GM19328 (cell line): ENCODE data around the gene GNAI3.

ENCODE experiments used
- ATAC-seq: cut with Tn5 transposase; IDR thresholded peaks from one replicate; pipeline ENCODE4 v1.9.1; 2021; ENCODE audit warnings: mild to moderate bottlenecking, moderate library complexity; ENCODE audit not compliant: unreplicated experiment

The GNAI3 gene

DNA sequence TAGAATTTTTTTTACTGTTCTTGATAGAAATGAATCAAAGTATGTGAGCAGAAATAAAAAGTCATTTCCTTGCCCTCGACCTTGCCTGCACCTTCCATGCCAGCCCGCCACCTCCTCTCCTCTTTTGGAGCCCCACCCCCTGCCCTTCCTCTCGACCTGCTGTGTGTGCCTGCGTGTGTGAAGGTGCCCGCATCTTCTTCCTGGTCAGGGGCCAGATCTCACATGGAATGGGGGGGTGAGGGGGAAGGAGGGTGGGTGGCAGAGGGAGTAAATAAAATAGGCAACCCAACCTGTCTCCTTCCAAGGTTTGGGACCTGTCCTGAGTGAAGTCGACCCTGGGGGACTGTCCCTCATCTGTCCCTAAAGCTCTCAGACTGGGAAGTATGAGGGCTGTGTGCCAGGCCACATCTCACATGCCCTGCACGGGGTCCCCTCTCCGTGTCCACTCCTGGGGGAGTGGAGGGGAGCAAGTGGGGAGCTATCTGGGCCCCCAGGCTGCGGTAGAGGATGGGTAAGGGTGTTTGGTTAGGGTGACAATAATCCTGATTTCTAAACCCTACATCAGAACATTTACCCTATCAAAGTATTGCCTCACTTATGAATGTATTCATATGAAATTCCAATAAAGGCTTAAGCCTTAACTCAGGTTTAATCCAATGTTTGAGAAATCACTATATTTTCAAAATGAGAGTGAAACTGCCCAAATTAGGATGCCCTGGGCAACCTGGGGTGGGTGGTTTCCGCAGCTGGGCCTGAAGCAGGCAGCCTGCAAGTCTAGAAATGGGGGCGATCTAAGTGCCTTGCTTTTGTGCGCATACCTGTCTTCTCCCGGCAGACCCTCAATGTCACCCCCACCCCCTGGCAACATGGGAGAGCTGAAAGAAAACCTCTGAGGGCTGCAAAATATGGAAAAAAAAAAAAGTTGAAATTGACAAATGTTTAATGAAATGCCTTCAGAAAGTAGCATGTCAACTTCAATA lies 86.6 kb downstream of the GNAI3 start:
- no peak for ATAC-seq

DNA sequence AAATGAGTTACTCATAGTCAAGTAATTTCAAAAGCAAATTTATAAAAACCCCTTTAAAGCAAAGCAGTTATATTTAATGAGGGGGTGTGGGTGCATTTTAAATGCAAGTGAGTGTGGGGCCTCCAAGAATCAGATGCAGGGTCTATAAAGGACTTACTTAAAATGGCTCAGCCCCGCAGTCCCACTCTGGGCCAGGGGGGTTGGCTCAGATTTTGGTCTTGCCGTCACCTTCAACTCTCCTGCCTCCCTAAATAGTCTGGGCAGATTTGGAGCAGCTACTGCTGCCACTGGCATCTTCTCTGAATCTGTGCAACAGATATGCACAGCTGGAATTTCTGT lies 87.4 kb downstream of the GNAI3 start:
- no peak for ATAC-seq

DNA sequence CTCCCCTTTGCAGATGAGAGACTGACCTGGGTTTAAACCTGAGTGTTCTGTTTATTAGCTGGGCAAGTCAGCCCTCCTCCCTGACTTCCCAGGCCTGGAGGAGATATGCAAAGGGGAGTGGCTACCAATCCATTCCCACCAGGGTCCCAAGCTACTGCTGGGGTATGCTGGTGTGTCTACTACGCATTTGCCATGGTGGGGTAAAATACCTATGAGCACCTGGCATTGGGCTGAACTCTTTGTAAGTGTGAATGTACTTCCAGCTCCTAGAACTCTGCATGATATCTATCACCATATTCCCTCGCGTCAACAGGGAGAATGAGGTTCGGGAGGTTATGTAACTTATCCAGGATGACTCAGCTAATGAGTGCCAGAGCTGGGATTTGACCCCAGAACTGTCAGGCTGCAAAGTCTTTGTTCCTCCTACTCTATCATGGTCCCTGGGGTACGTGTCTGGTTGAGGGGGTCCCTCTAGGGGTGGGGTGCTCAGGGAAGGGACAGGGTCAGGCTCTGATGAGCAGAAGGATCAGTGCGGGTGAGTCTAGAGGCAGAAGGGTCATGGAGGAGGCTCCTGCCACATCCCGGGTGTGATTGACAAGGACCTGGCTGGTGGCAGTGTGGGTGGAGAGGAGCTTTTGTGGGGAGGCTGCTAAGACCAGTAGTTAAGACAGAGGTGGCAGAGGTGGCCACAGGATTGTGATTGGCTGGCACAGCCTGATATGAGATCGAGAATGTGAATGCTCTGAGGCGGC lies 88.0 kb downstream of the GNAI3 start:
- no peak for ATAC-seq

DNA sequence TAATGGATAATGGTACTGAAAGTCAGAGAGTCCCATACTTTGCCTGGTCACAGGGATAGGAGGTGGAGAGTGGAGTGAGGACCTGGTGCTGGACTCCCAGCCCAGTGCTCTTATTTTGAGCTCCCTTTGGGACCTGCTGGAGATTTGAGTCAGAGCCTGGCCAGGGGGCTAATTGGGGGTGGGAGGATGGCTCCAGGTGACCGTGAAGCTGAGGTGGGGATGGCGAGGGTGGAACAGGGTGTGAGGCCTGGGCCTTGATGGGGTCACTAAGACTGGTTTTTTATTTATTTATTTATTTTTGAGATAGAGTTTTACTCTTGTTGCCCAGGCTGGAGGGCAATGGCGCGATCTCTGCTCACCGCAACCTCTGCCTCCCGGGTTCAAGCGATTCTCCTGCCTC lies 89.0 kb downstream of the GNAI3 start:
- ATAC-seq, result no peak

DNA sequence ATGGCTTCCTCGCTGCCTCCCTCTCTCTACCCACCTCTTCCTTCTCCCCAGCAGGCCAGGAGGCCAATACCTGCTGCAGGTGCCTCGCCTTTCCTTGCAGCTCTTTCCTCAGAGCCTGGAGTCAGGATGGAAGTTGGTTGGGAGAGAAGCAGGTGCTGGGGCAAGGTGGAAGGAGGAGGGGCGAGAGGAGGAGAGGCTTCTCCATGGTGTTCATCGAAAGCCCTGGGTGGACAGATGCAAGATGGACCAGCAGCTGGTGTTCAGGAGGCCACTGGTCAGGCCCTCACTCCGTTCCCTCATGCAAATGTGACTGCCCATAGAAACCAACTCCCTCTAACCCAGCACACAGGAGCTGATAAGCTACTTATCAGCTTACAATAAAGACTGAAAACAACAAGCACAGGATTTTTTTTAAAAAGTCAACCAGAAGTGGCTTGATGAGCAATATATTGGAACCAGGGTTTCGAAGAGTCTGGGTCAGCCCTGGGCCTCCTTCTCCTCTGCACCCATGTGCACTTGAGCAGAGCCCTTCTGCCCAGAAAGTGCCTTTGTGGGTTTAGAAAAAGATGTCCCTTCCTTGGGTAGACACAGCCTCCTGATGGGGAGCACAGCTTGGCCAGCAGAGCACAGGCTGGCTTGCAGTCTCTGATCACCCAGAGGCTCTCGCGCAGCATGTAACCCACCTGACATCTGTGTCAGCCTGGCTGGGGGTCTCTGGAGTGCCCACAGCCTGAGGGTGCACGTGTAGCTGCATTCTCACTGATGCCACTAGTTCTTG lies 90.8 kb downstream of the GNAI3 start:
- ATAC-seq, result no peak

DNA sequence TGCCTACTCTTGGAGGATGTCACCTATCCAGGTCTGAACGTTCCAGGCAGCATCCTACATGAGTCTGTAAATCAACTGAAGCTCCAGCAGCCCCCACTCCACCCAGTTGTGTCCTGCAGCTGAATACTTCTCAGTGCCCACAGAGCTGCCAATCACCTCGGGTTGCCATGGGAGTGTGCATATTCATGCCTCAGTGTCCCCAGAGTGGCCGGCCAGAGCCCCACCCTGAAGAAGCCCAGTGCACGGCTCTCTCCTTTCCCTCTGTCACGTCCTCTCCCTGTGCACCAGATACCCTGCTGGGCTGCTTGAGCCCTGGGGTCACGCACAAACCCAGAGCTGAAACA lies 91.4 kb downstream of the GNAI3 start:
- no peak for ATAC-seq

DNA sequence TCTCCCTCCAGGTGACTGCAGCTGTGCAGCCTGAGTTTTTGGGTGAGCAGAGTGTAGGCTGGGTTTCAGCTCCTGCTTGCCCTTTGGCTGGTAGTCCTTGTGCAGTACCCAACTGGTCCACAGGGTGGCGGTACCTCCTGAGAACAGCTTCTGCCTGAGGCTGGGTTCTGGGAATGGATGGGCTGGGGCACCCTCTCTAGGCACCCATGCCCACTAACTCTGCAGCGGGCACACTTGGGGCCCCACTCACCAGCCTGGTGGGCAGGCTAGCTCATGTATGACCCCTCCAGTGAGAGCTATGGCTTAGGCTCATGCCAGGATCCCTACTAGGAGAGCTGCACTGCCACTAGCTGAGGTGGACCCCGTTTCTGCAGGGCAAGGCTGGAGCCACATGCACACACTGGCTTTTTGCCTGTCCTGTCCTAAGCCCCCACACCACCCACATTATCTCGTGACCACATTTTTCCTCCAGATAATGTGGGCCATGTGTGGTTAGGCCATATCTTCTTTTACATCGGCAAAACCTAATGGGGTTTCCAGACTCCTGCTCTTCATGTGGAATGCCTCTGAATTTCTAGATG lies 92.0 kb downstream of the GNAI3 start:
- peak; percentile 55 for ATAC-seq

DNA sequence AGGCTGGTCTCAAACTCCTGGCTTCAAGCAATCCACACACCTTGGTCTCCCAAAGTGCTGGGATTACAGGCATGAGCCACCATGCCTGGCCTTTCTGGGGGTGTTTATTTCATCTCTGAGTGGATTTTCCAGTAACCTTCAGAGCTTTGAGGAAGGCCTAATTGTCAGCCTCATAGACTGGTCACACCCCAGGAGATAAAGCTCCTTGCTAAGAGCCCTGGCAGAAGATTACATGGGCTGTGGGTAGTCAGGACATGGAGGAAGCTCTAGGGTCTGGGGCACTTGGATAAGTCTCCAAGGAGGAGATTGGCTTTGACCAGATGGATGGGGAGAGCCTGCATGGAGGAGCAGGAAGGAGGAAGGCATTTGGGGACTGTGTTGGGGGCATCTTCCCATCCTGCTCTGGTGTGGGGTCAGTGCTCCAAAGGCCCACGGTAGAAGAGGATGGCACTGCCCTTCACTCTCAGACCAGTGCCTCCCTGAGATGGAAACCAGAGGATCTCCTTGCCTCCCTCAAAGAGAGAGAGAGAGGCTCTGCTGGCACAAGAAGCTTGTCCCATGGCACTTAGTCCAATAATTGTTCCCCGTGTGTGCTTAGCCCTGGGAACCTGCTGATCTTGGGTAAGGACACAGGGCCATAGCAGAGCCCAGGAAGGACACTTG lies 92.8 kb downstream of the GNAI3 start:
- ATAC-seq, result no peak

DNA sequence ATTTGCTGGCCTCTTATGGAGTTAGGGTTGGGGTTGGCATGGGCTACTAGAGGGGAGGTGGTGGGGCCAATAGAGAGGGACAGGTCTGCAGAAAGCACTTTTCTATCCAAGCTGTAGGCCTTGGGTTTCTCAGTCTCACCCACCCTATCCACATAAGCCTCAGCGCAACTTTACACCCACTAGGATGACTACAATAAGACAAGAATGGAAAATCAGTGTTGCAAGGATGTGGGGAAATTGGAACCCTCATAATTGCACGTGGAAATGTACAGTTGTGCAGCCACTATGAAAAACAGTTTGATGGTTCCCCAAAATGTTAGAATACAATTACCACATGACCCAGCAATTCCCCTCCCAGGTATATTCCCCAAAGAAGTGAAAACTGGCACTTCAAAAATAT lies 93.4 kb downstream of the GNAI3 start:
- no peak for ATAC-seq

DNA sequence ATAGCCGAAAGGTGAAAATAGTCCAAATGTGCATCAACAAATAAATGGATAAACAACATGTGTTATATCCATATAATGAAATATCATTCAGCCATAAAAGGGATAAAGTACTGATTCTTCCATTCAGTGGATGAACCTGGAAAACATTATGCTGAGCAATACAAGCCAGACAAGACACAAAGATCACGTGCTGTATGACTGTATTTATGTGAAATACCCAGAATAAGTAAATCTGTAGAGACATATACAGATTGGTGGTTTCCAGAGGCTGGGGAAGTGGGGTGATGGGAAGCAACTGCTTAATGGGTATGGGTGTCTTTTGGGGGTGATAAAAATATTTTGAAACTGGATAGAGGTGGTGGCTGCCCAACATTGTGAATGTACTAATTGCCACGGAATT lies 94.2 kb downstream of the GNAI3 start:
- ATAC-seq, result no peak

DNA sequence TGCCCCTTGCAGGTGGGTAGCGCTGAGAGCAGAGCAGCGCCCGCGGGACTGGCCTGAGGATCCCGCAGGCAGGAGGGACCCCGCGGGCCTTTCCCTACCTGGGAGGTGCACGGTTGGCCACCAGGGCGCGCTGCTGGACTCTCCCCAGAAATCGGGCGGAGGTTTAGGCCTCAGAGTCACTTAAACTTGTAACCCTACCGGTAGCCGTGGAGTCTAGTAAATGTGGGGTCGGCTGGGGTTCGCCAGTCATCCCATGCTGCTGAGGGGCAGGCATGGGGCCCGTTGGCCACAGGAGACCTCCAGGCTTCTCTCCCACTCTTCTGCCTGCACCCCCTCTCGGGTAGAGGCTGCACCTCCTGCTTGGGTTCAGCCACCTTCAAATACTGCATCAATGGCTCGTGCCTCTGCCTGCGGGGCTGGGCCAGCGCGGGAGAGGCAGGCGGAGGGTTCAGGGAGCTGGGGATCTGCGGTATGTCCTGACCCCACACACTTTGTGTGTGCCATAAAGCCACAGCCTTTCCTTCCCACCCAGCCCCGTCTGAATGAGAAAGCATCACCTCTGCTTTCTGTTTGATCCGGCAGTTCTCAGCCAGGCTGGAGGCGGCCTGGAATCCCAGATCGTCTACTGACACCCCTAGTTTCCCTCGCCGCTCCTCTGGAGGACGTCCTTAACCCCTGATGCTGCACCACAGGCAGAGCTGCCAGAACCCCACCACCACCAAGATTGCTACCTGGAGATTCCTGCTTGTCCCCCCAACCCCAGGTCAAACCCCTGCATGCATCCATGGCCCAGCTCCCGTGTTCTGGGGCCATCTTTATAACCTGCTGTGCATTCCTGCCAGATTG lies 95.2 kb downstream of the GNAI3 start:
- peak; percentile 67 for ATAC-seq

DNA sequence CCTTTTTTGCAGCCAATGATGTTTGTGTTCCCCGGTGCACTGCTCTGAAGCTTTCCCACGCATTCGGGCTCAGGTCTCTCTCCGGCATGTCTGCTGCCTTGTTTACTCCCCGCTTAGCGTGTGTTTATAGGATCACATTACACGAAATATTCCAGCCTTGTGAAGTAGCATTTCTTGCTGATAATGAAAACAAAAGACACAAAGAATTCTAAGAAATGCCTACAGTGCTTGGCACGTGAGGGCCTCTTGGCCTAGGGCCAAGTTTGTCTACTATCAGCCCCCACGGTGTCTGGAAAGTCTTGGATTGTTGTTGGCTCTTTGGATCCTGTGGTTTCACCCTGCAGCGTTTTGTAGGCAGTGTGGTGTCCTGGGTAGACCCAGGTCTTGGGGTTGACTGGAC lies 96.3 kb downstream of the GNAI3 start:
- ATAC-seq, result no peak

DNA sequence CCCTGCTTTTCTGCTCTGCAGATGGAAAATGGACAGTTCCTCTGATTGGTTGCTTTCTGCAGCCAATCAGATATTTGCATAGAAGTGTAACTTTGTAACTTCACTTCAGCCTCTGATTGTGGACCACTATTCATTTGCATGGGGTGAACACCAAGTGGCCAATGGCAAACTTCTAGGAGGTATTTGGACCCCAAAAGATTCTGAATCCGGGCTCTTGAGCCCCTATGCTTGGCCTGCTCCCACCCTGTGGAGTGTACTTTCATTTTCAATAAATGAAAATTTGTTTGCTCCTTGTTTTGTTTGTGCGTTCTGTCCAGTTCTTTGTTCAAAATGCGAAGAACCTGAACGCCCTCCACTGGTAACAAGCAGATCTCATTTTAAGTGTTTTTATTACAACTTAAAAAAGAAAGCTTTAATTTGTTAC lies 101.1 kb downstream of the GNAI3 start:
- no peak for ATAC-seq

DNA sequence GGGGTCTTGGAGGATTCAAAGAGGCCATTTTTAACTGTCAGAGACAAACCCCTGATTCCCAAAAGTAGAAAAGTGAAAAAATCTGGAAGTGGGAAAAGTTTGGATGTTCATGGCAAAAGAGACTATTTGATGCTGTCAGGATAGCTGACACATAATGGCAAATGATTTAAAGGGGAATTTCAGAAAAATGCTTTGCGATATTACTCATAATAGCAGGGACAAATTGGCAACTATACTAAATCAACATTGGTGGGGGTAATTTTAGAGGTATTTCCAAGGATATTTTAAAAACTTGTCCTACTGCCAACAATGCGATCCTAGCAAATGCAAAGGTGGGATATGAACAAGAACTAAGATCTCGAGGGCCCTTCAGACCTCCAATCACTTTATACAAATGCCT lies 102.2 kb downstream of the GNAI3 start:
- no peak for ATAC-seq

DNA sequence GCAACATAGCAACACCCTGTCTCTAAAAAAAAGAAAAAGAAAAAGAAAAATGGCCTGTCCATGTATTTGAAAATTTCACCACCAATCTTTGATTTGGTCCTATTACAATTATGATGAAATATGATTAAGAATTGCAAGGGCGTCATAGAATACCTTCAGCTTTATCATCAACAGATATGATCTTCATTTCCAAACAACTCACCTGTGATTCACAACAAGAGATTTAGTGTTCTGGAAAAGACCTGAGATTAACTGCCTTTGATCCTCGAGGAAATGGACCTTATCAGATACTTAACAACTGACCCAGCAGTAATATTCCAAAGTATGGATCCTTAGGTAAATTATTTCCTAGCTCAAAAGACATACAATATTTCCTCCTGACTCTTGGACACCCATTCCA lies 104.0 kb downstream of the GNAI3 start:
- ATAC-seq, result no peak

DNA sequence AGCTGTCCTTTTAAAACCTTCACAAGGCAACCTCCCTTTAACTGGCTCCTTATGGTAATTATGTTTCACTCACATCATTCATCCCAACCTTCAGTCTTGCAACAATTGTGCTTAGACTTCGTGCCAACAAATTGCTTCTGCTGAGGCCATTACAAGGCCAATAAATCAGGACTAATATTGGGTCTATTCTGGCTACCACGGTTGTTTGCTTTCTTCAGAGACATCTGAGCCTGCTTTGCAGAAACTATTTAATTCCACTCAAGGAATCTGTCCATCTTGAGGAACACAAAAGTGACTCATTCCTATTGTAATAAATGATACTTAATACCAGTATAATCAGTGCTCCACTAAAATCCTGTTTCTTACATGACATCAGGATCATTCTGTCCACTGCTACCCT lies 104.9 kb downstream of the GNAI3 start:
- ATAC-seq, result no peak

DNA sequence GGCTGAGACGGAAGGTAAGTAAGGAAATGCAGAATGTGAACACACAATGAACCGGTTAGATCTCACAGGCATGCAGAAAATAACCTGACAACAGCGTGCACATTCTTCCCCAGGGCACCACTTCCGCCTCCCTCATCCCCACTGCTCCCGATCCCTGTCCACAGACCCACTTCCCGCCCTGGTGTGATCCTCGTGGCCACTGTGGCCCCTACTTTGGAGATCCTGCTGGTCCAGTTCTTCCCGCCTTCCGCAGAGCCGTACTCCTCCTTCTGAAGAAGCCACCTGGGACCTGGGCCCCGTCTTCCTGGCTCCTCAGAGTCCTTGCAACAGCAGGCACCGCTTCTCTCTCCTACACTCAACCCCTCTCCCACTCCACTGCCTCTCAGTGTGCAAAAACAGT lies 106.1 kb downstream of the GNAI3 start:
- no peak for ATAC-seq

DNA sequence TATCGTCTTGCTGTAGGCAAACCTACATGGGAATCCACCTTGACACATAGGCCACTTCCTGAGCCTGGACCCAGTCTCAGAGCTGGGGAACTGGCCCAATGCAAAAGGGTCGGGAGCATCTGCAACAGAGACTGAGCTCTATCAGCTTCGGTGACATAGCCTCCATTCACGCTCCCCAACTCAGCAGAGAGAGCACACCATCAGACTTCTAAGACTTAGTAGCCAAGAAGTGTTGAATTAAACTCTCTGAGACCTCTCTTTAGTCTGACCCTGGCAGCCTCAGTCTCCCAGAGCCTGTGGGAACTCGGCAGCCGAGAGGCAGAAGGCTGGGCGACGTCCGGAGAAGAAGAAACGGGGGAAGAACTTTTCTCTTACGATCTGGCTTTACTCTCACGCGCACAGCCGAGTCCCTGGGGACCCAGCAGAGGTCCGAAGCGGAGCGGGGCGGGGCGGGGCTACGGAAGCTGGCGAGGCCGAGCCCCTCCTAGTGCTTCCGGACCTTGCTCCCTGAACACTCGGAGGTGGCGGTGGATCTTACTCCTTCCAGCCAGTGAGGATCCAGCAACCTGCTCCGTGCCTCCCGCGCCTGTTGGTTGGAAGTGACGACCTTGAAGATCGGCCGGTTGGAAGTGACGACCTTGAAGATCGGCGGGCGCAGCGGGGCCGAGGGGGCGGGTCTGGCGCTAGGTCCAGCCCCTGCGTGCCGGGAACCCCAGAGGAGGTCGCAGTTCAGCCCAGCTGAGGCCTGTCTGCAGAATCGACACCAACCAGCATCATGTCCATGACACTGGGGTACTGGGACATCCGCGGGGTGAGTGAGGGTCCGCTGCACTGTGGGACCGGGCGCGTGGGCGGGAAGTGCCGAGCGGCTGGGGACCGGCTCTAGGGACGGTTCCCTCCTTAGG lies 107.5 kb downstream of the GNAI3 start, which contains the start of gene GSTM4:
TSS of gene GSTM4 (plus strand) at position 485 of the 905 bp plus-strand sequence. CDS start at position 776, 291 bp downstream.
- peak; percentile 84 for ATAC-seq

DNA sequence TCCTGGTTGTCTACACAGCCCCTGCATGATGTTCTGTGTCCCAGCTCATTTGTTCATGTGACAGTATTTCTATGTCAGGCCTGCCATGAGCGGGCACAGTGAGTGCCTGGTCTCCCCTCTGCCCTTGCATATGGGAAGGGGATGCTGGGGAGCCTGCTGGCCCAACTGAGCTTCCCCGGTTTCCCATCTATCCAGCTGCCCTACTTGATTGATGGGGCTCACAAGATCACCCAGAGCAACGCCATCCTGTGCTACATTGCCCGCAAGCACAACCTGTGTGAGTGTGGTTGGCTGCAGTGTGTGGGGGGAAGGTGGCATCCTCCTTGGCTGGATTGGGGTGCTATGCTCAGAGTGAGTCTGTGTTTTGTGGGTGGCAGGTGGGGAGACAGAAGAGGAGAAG lies 109.0 kb downstream of the GNAI3 start:
- no peak for ATAC-seq
